MM.1S (cell line): ENCODE measurements around the gene AIP.

Experiments
- CTCF ChIP-seq: fragments of 300-600 bp; sonication (generic); IDR thresholded peaks from 2 replicates; pipeline ENCODE4 v1.5.1; 2016; ENCODE audit warnings: antibody characterized with exemption, low read length, mixed read lengths
- EZH2 ChIP-seq: fragments of 300-600 bp; sonication (generic); optimal IDR thresholded peaks from 2 replicates; pipeline ENCODE3; 2017; ENCODE audit warnings: low read depth, mild to moderate bottlenecking, antibody characterized with exemption, low read length, mixed read lengths
- EZH2phosphoT487 ChIP-seq: fragments of 300-600 bp; sonication (generic); IDR thresholded peaks from 2 replicates; pipeline ENCODE4 v1.6.1; 2018; ENCODE audit warnings: antibody characterized with exemption, low read length

- no peak for TF ChIP-seq CTCF
- TF ChIP-seq EZH2 = no peak
- TF ChIP-seq EZH2phosphoT487 = no peak
Measured at GRCh38 chr11:67491276-67492068, 8.6 kb downstream of the AIP start.
